ENCODE results near the gene SIK2. TPM values are rescaled to one million over a fixed set of nuclear protein-coding genes. Genes with fewer than 3 reads are reported as not detected.

SIK2 gene
- total and polyA plus RNA-seq, 2 donors (not counting 3 experiments of a cell fraction or from before 2014, with no cell fraction given): 14.6 to 17.1 TPM

- Histone ChIP-seq H3K27me3 (ENCODE audit: control insufficient read depth in 2 of 2, insufficient read depth in 2 of 2, low read length in 2 of 2) (no peaks in the 10 kb centered on the region), H3K9ac (replicated peaks; ENCODE audit: extremely low read depth, insufficient read depth, low read length) (no peak overlapping the region), H3K27ac (ENCODE audit: insufficient read depth, low read depth, low read length) (no peak overlapping the region), H2AFZ (ENCODE audit: low read depth, low read length) (no peak overlapping the region), H3K79me2 (ENCODE audit: control insufficient read depth, insufficient read depth, low read length) (no peaks in the 10 kb centered on the region), H4K20me1 (replicated peaks; ENCODE audit: control insufficient read depth, extremely low read depth, insufficient read depth, low read length) (peaks cover 2% of the 10 kb centered on the region), H3K4me1 (ENCODE audit: control insufficient read depth, extremely low read depth, insufficient read depth, low read length) (no peaks in the 10 kb centered on the region), H3K4me3 (replicated peaks in 1 of 3; ENCODE audit: insufficient read depth in 1 of 3, low read depth in 1 of 3, low read length in 3 of 3) (no peak overlapping the region), H3K9me3 (replicated peaks; ENCODE audit: control insufficient read depth, insufficient read depth, low read length) (no peaks in the 10 kb centered on the region), H3K9me1 (replicated peaks; ENCODE audit: control insufficient read depth, extremely low read depth, insufficient read depth, low read length) (no peaks in the 10 kb centered on the region), H3K36me3 (ENCODE audit: control insufficient read depth in 2 of 2, extremely low read depth in 1 of 2, insufficient read depth in 2 of 2, low read length in 2 of 2) (peaks cover 6 to 22% of the 10 kb centered on the region in 2 experiments), H3K4me2 (ENCODE audit: insufficient read depth, low read length) (no peak overlapping the region)
- BruUV-seq (replicated peaks): TSS peak; percentile 8
- ChIA-PET POLR2A (no interaction called here), CTCF (interaction anchor here (1.1 to 2.8 kb wide), 6 partner anchors 9 to 157 kb away, joined by 3 to 12 read pairs (median 3); partner anchors contain the start of gene SIK2)
- TF ChIP-seq POLR2AphosphoS5 (IDR thresholded peaks at IDR 0.05; ENCODE audit: insufficient read depth, low read depth, low read length): no peak
- no peak for TF ChIP-seq GATA2 (IDR thresholded peaks at IDR 0.05; ENCODE audit: insufficient read depth, insufficient read length, low read depth, low read length)
- TF ChIP-seq POLR2A (IDR thresholded peaks at IDR 0.05; ENCODE audit: low read depth, low read length): no peak
- TF ChIP-seq CTCF (IDR thresholded peaks at IDR 0.05; ENCODE audit: extremely low read depth in 1 of 2, insufficient read depth in 1 of 2, low read depth in 1 of 2, low read length in 2 of 2): no peak
- TF ChIP-seq JUN (IDR thresholded peaks at IDR 0.05; ENCODE audit: borderline replicate concordance, insufficient read depth, insufficient read length, low read depth): no peak
- FAIRE-seq (no peak), DNase-seq (ENCODE audit: low read depth, low spot score) (peak; percentile 20)
- dilution Hi-C loops (cut with MboI; ENCODE audit: extremely low pct_ligation_motif_present, low sequenced_read_pairs): no loop called here
- intact Hi-C loops (cut with micrococcal nuclease): no loop called here
Measured at GRCh38 chr11:111759376-111759775, 157.1 kb downstream of the SIK2 start.
